H1 (cell line): ENCODE measurements around the gene OR5C1. TPM values are rescaled to one million over a fixed set of nuclear protein-coding genes. Genes with fewer than 3 reads are reported as not detected.

Source experiments
- CTCF ChIA-PET: fragments of 300-600 bp; sonication (Branson Sonifier 250); formaldehyde crosslinking; loops from one replicate; lab custom pipeline; 2021; ENCODE audit not compliant: partially characterized antibody; lab: Charles Lee
- POLR2A ChIA-PET: fragments of 300-600 bp; sonication (Branson Sonifier 250); formaldehyde crosslinking; loops from one replicate; lab custom pipeline; 2021; ENCODE audit warnings: inconsistent platforms; ENCODE audit not compliant: partially characterized antibody; lab: Charles Lee
- DNase-seq, 2 experiments: peaks; one replicate each; pipeline versions ENCODE4 v3.0.0 to v3.0.0-alpha.2; 2010 to 2022; ENCODE audit warnings: low spot score in 2 of 2, low read depth in 1 of 2, mixed read lengths in 1 of 2
- FAIRE-seq: peaks from 2 replicates; lab custom pipeline; 2011; peaks lifted over from hg19 to GRCh38; lab: Jason Lieb, UNC
- H2AFZ ChIP-seq: 2 replicates; pipeline ENCODE4 v1.8.1; 2012; ENCODE audit warnings: low read length, inconsistent platforms
- H2AK5ac ChIP-seq: 2 replicates; pipeline ENCODE4 v1.6.1; 2013; ENCODE audit warnings: low read depth, low read length
- H2BK120ac ChIP-seq: replicated peaks from 2 replicates; pipeline ENCODE3; 2013; ENCODE audit warnings: low read depth, low read length, inconsistent platforms
- H2BK12ac ChIP-seq: 2 replicates; pipeline ENCODE4 v1.6.1; 2013; ENCODE audit warnings: low read depth, low read length
- H2BK15ac ChIP-seq: 2 replicates; pipeline ENCODE4 v1.6.1; 2013; ENCODE audit warnings: low read length
- H2BK20ac ChIP-seq: 2 replicates; pipeline ENCODE4 v1.6.1; 2013; ENCODE audit warnings: low read length
- H2BK5ac ChIP-seq: 2 replicates; pipeline ENCODE4 v1.6.1; 2013; ENCODE audit warnings: low read depth, low read length
- H3K14ac ChIP-seq: 2 replicates; pipeline ENCODE4 v1.6.1; 2013; ENCODE audit warnings: inconsistent platforms; ENCODE audit not compliant: insufficient read length
- H3K18ac ChIP-seq: 2 replicates; pipeline ENCODE4 v1.6.1; 2013; ENCODE audit warnings: low read length; ENCODE audit errors: extremely low read depth
- H3K23ac ChIP-seq: 2 replicates; pipeline ENCODE4 v1.6.1; 2013; ENCODE audit warnings: inconsistent platforms; ENCODE audit not compliant: insufficient read length
- H3K23me2 ChIP-seq: 2 replicates; pipeline ENCODE4 v1.6.1; 2013; ENCODE audit warnings: low read depth, low read length
- H3K27ac ChIP-seq: 2 replicates; pipeline ENCODE4 v1.6.1; 2011; ENCODE audit warnings: low read depth, low read length, inconsistent platforms
- H3K27me3 ChIP-seq, 4 experiments: replicated peaks in 1 of 4; 1 replicate in 1 of 4; 2 replicates in 3 of 4; pipeline versions ENCODE4 v1.6.1 to v1.8.1; 2011 to 2013; ENCODE audit warnings: low read length in 3 of 4, mild to moderate bottlenecking in 3 of 4, inconsistent platforms in 2 of 4, mixed read lengths in 2 of 4, moderate library complexity in 1 of 4; ENCODE audit not compliant: control insufficient read depth in 3 of 4, insufficient read depth in 3 of 4; ENCODE audit errors: extremely low read depth in 1 of 4
- H3K36me3 ChIP-seq, 4 experiments: 2 replicates each; pipeline versions ENCODE4 v1.6.1 to v1.8.1; 2011 to 2013; ENCODE audit warnings: mild to moderate bottlenecking in 4 of 4, low read length in 3 of 4, moderate library complexity in 2 of 4, control low read depth in 1 of 4, inconsistent platforms in 1 of 4; ENCODE audit not compliant: insufficient read depth in 4 of 4, control insufficient read depth in 2 of 4
- H3K4ac ChIP-seq: replicated peaks from 2 replicates; pipeline ENCODE3; 2013; ENCODE audit warnings: low read length, low read depth, mixed read lengths, inconsistent platforms; ENCODE audit not compliant: insufficient read length
- H3K4me1 ChIP-seq, 4 experiments: replicated peaks in 1 of 4; 1 replicate in 1 of 4; 2 replicates in 3 of 4; pipeline versions ENCODE4 v1.6.1 to v1.8.1; 2011 to 2013; ENCODE audit warnings: low read length in 3 of 4, inconsistent platforms in 2 of 4, mixed read lengths in 1 of 4; ENCODE audit not compliant: insufficient read depth in 4 of 4, control insufficient read depth in 3 of 4
- H3K4me2 ChIP-seq, 2 experiments: 2 replicates each; pipeline versions ENCODE4 v1.6.1 to v1.8.1; 2011 to 2013; ENCODE audit warnings: low read depth in 2 of 2, low read length in 2 of 2, control low read depth in 1 of 2, inconsistent platforms in 1 of 2, mild to moderate bottlenecking in 1 of 2; ENCODE audit not compliant: insufficient read depth in 1 of 2
- H3K4me3 ChIP-seq, 4 experiments: fragments of 200-600, 300-600 bp in 1 of 4; sonication (generic), shearing (Covaris generic), sonication (Bioruptor Twin) in 1 of 4; 2 replicates each; pipeline versions ENCODE4 v1.5.1 to v1.8.1; 2011 to 2016; ENCODE audit warnings: low read length in 4 of 4, low read depth in 3 of 4, control low read depth in 2 of 4, inconsistent platforms in 2 of 4, mild to moderate bottlenecking in 2 of 4, mixed read lengths in 1 of 4, moderate library complexity in 1 of 4; ENCODE audit not compliant: insufficient read depth in 2 of 4; ENCODE audit errors: extremely low read depth in 1 of 4
- H3K56ac ChIP-seq: replicated peaks from 2 replicates; pipeline ENCODE3; 2013; ENCODE audit warnings: low read depth, mild to moderate bottlenecking, mixed read lengths, low read length, inconsistent platforms; ENCODE audit not compliant: insufficient read length
- H3K79me1 ChIP-seq: 2 replicates; pipeline ENCODE4 v1.6.1; 2013; ENCODE audit warnings: low read depth, low read length, control low read depth
- H3K79me2 ChIP-seq, 2 experiments: 2 replicates each; pipeline versions ENCODE4 v1.6.1 to v1.8.1; 2012 to 2013; ENCODE audit warnings: low read length in 2 of 2, mild to moderate bottlenecking in 2 of 2, inconsistent platforms in 1 of 2; ENCODE audit not compliant: insufficient read depth in 2 of 2, control insufficient read depth in 1 of 2
- H3K9ac ChIP-seq, 4 experiments: replicated peaks in 1 of 4; 1 replicate in 1 of 4; 2 replicates in 3 of 4; pipeline versions ENCODE4 v1.6.1 to v1.8.1; 2011 to 2013; ENCODE audit warnings: low read depth in 3 of 4, low read length in 3 of 4, control low read depth in 2 of 4, mild to moderate bottlenecking in 2 of 4, moderate library complexity in 2 of 4, inconsistent platforms in 1 of 4; ENCODE audit errors: extremely low read depth in 1 of 4
- H3K9me3 ChIP-seq, 2 experiments: 2 replicates each; pipeline versions ENCODE4 v1.6.1 to v1.8.1; 2012 to 2013; ENCODE audit warnings: mild to moderate bottlenecking in 2 of 2, moderate library complexity in 2 of 2, control low read depth in 1 of 2, inconsistent platforms in 1 of 2, low read depth in 1 of 2, low read length in 1 of 2, mixed read lengths in 1 of 2; ENCODE audit not compliant: insufficient read depth in 2 of 2
- H4K20me1 ChIP-seq, 2 experiments: replicated peaks in 1 of 2; 2 replicates each; pipeline versions ENCODE3 to v1.8.1; 2011 to 2013; ENCODE audit warnings: inconsistent platforms in 2 of 2, low read length in 2 of 2, mild to moderate bottlenecking in 1 of 2; ENCODE audit not compliant: insufficient read depth in 2 of 2, control insufficient read depth in 1 of 2
- H4K5ac ChIP-seq: 2 replicates; pipeline ENCODE4 v1.6.1; 2013; ENCODE audit warnings: low read length, low read depth, mixed read lengths, inconsistent platforms; ENCODE audit not compliant: insufficient read length
- H4K8ac ChIP-seq: 2 replicates; pipeline ENCODE4 v1.8.0; 2013; ENCODE audit warnings: mild to moderate bottlenecking, moderate library complexity, low read length, inconsistent platforms; ENCODE audit not compliant: insufficient read depth; ENCODE audit errors: extremely low read depth
- H4K91ac ChIP-seq: replicated peaks from 2 replicates; pipeline ENCODE3; 2013; ENCODE audit warnings: low read length, mixed read lengths, inconsistent platforms; ENCODE audit not compliant: insufficient read length
- ASH2L ChIP-seq: fragments of 200-600, 300-600 bp; sonication (generic); IDR thresholded peaks from one replicate; pipeline ENCODE4 v1.7.1; 2017; ENCODE audit warnings: low read length
- E2F6 ChIP-seq: IDR thresholded peaks from 2 replicates; pipeline ENCODE4 v1.6.1; 2012; ENCODE audit warnings: inconsistent platforms
- EP300 ChIP-seq, 2 experiments: IDR thresholded peaks; 1 replicate in 1 of 2; 2 replicates in 1 of 2; pipeline ENCODE4 v1.6.1; 2011 to 2012; ENCODE audit warnings: low read depth in 2 of 2, low read length in 2 of 2, mild to moderate bottlenecking in 2 of 2, borderline replicate concordance in 1 of 2, inconsistent platforms in 1 of 2, moderate library complexity in 1 of 2
- PHF8 ChIP-seq: fragments of 200-600 bp; sonication (generic); conservative IDR thresholded peaks from 2 replicates; pipeline ENCODE4 v1.7.1; 2012; ENCODE audit warnings: low read depth, mild to moderate bottlenecking, inconsistent platforms, low read length, moderate library complexity
- POU5F1 ChIP-seq: IDR thresholded peaks from 2 replicates; pipeline ENCODE4 v1.6.1; 2011; ENCODE audit warnings: low read depth, mild to moderate bottlenecking, low read length, moderate library complexity
- RBBP5 ChIP-seq: IDR thresholded peaks from 2 replicates; pipeline ENCODE4 v1.7.1; 2012; ENCODE audit warnings: low read depth, mild to moderate bottlenecking, inconsistent platforms, low read length, moderate library complexity, borderline replicate concordance
- RFX5 ChIP-seq: IDR thresholded peaks from 2 replicates; pipeline ENCODE4 v1.6.1; 2011; ENCODE audit warnings: low read depth, low read length, improper control_type of control experiment, borderline replicate concordance
- SP2 ChIP-seq: IDR thresholded peaks from 2 replicates; pipeline ENCODE4 v1.6.1; 2012; ENCODE audit warnings: mild to moderate bottlenecking, low read length, inconsistent platforms
- SRF ChIP-seq: IDR thresholded peaks from 2 replicates; pipeline ENCODE4 v1.6.1; 2011; ENCODE audit warnings: mild to moderate bottlenecking, low read depth, low read length, moderate library complexity
- WGBS, 2 experiments: shearing (Covaris generic) in 1 of 2; methylation state at CpG; one replicate each; pipeline versions ENCODE4 v1.1.6 to v1.1.7; 2013 to 2015; ENCODE audit warnings: low lambda C conversion rate in 2 of 2, mixed read lengths in 2 of 2, inconsistent platforms in 1 of 2, low coverage in 1 of 2, missing lambda C conversion rate in 1 of 2; ENCODE audit not compliant: insufficient replicate concordance in 2 of 2, insufficient coverage in 1 of 2, insufficient read length in 1 of 2; ENCODE audit errors: extremely low coverage in 1 of 2, missing lambda C conversion rate in 1 of 2; 5-methylcytosine and 5-hydroxymethylcytosine counted together
- polyA plus RNA-seq, 7 experiments: library from polyadenylated mRNA; depleted of rRNA in 3 of 7; stranded (reverse) in 5 of 7; unstranded in 2 of 7; fragments of >200 nt in 5 of 7; fragments of 200-250 nt in 2 of 7; gene quantifications; 1 replicate in 5 of 7; 2 replicates in 1 of 7; 4 replicates in 1 of 7; pipeline versions ENCODE4 v1.2.1 to v1.2.3, GENCODE V29; 2011 to 2013; ENCODE audit warnings: missing spikeins in 2 of 7, mixed read lengths in 2 of 7
- total RNA-seq: library from RNA; stranded (reverse); fragmentation: NEBNext Ultra II Directional; extraction: Animal tissue kit (Norgen Biotek cat#: 25700); gene quantifications from 2 replicates; pipeline ENCODE4 v1.2.1, GENCODE V29; 2021

The OR5C1 gene
- total and polyA plus RNA-seq, 2 of the 8 experiments (the other 6 are each of a cell fraction or from before 2014, with no cell fraction given) = not detected

- ChIA-PET CTCF (interaction anchor here (0.6 to 1.8 kb wide), 3 partner anchors 9 to 16 kb away, joined by 3 to 12 read pairs (median 7); no protein-coding TSS in a partner anchor), POLR2A (no interaction called here)
- no peak for FAIRE-seq
- Histone ChIP-seq H3K9ac (no peak overlapping the region), H3K4me1 (no peaks in the 10 kb centered on the region), H3K79me1 (no peaks in the 10 kb centered on the region), H3K27ac (no peak overlapping the region), H4K8ac (no peak overlapping the region), H3K27me3 (no peaks in the 10 kb centered on the region), H4K5ac (no peak overlapping the region), H3K23ac (no peak overlapping the region), H3K79me2 (peaks cover 0 to 7% of the 10 kb centered on the region in 2 experiments; a peak in 2 of 4 replicates), H3K4me2 (no peak overlapping the region), H3K9me3 (no peaks in the 10 kb centered on the region), H2AK5ac (no peak overlapping the region), H3K4me3 (no peak overlapping the region), H2BK12ac (no peak overlapping the region), H4K20me1 (peaks cover 6 to 10% of the 10 kb centered on the region in 2 experiments), H2BK20ac (no peak overlapping the region), H3K36me3 (peaks cover 10 to 45% (median 30%) of the 10 kb centered on the region in 4 experiments), H2BK15ac (no peak overlapping the region), H3K14ac (no peak overlapping the region), H2BK120ac (no peak overlapping the region), H3K4ac (no peak overlapping the region), H4K91ac (no peak overlapping the region), H3K18ac (no peak overlapping the region), H3K23me2 (no peaks in the 10 kb centered on the region), H3K56ac (no peak overlapping the region), H2BK5ac (no peak overlapping the region), H2AFZ (no peak overlapping the region)
- no peak for DNase-seq
- 89% methylated on average over 3 of the region's 3 CpGs; no CpG with 5 or more reads in 1 of the 2 experiments for WGBS, 2 experiments
- no peak for TF ChIP-seq ASH2L
- TF ChIP-seq EP300 (IDR thresholded peaks at IDR 0.05; ENCODE audit: borderline replicate concordance in 1 of 2, low read depth in 2 of 2, low read length in 2 of 2) = no peak
- no peak for TF ChIP-seq PHF8
- TF ChIP-seq SP2 = no peak
- no peak for TF ChIP-seq RBBP5
- TF ChIP-seq RFX5 = no peak
- no peak for TF ChIP-seq SRF
- no peak for TF ChIP-seq E2F6
- no peak for TF ChIP-seq POU5F1
These were observed 30.6 kb downstream of the OR5C1 start for GRCh38 chr9:122819326-122819725.
